HG02973 (cell line): ENCODE results near the gene SLC45A1.

Experiments
- ATAC-seq: cut with Tn5 transposase; IDR thresholded peaks from one replicate; pipeline ENCODE4 v1.9.1; 2021; ENCODE audit warnings: moderate library complexity; ENCODE audit not compliant: unreplicated experiment

The SLC45A1 gene

DNA sequence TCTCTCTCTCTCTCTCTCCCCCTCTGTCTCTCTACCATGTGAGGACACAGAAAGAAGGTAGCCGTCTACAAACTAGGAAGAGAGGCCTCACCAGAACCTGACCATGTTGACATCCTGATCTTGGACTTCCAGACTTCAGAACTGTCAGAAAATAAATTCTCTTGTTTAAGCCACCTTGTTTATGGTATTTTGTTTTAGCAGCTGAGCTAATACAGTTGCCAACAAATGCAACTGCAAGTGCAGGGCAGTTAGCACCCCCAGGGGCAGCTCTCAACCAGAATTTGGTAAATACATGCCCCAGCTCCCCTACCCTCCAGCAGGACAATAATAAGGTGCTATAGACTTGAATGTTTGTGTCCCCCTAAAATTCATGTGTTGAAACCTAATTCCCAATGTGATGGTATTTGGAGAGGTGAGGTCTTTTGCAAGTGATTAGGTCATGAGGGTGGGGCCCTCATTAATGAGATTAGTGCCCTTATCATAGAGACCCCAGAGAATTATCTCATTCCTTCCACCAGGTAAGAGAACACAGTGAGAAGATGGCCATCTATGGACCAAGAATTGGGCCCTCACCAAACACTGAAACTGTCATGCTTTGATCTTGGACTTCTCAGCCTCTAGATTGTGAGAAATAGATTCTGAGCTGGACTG, 6.7 kb upstream of the SLC45A1 start:
- no peak for ATAC-seq

DNA sequence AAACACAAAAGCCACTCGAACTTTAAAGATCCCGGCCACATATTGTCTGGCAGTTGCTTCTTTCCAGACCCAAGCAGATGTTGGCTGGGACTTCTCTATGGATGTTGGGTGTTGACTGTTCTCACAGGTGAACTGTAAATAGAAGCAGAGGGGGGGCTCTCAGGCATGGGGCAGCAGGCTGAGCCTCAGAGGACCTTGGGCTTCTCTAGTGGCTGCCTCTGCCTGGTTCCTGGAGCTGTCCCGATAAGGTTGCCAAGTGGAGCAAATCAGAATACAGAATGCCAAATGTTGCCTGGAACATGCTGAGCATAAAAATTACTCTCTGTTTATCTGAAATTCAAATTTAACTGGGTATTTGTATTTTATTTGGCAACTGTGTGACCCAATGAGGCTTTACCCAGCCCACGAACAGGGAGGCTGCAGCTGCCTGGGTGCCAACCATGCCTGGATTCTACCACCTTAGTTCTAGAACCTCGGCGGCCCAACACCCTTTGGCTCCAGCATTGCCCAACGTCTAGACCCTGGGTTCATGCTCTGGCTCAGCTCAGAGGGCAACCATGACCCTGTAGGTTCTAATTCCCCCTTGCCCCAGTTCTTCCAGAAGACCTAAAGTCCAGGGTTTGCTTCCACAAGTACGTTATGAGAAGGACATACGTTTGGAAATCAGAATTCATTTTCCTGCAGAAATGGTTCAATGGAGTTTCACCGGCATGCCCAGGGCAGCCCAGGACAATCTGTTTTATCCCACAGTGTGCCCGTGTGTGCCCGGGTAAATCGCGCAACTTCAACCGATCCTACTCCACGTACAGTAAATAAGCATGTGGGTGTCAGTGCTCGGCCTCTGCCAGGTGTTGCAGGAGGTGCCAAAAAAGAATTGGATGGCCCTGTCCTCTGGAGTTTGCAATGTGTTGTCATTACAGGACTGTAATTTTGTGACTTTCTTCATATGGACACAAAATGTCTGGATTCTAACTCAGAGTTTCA, 5.4 kb upstream of the SLC45A1 start:
- ATAC-seq, result no peak

DNA sequence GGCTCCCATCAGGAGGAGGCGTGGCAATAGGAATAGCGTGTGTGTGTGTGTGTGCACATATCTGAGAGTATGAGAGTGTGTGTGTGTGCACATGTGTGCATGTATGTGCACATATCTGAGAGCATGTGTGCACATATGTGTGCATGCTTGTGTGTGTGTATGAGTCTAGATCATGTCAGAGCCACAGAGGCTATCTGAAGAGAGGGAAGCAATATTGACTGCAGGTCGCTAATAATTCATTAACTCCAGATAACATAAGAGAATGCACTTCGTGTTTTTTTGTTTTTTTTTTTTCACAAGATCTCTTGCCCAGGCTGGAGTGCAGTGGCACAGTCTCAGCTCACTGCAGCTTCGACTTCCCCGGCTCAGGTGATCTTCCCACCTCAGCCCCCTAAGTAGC, 4.7 kb upstream of the SLC45A1 start:
- ATAC-seq, result no peak

DNA sequence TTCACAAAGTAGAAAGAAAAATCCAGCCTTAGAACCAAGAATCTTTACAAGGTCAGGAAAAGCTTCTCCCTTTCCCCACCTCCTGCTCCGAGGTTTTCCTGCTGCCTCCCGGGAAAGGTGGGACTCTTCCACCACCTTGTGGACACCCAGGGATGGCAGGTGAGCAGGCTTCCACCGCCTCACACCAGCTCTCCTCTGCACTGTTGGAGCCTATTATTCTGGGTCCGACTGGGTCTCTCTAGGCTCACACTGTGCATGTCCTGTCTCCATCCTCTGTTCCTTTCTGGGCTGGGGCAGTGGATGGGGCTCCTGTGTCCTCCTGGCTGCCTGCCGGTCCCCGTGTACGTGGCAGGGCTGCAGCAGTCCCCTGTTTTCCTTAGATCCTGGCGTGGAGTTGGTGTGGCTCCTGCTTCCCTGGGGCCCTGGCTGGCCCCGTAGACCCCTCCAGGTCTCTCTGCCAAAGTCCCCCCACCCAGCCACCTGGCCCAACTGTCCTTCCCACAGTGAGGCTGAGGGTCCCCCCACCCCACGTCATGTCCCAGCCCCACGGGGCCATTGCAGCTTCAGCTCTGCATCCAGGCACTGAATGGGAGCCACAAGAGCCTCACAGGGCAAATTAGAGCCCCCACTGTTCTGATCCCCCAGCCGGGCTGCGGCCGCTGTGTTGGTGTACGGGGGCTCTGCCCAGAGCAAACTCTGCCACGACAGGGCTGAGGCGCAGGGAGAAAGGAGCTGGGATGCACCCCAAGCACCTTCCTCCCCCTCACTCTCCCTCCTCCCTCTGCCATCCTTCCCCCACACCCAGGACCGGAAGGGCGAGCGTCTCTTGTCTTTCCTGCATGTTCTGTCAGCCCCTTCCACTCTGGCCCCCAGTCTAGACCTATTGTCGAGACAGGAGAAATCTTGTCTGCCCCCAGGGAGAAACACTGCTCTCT, 3.3 kb upstream of the SLC45A1 start:
- ATAC-seq, result no peak

DNA sequence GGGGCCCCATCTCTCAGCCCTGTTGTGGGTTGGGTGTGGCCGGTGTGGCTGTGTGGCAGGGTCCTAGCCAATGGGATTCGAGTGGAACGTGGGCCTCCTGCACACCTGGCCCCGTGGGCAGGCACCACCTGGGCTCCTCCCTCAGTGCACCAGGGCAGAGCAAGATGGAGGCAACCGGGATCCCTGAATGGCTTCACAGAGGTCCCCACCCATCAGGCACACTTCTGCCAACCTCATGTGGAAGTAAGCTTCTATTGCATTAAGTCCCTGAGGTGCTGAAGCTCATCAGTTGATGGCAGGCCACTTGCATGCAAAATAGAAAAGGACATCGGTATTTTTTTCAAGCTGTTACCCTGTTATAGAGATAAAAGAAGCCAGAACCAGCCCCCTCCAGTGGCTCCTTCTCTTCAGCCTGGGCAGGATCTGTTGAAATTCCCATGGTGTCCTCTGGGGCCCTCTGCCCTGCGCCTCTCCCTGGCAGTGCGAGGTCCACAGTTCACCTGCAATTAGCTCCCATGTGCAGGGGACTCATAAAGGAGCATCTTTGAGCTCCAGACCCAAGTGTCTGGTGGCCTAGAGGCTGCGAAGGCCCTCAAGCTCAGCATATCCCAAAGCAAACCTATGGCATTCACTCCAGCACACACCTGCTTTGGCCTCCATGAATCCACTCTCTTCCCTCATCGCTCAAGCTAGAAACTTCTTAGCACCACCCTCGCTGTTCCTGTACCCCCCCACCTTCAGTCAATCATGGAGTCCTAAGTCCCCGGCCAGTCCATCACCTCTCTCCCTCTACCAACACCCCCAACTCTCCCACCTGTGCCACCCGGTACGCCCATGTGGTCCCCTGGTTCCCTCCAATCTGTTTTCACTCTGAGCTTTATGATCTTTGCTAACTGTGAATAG, 2.1 kb upstream of the SLC45A1 start:
- no peak for ATAC-seq

DNA sequence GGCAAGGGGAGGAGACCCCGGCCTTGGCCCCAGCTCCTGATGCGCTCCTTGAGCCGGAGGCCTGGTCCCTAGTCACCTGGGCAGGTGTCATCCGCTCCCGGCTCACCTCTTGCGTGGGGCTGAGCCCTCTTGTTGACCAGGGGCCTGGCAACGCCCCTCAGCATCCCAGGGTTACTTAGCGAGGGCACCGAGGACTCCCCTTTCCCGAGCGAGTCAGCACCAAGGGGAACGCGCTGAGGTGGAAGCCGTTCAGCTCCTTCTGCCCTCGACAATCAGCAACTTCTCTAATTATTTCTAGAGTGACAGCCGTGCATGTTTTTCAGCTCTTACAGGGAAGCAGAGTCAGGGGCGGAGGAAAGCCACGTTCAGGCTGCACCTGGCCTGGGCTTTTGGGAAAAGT, 522 bp downstream of the SLC45A1 start:
- ATAC-seq, result no peak

DNA sequence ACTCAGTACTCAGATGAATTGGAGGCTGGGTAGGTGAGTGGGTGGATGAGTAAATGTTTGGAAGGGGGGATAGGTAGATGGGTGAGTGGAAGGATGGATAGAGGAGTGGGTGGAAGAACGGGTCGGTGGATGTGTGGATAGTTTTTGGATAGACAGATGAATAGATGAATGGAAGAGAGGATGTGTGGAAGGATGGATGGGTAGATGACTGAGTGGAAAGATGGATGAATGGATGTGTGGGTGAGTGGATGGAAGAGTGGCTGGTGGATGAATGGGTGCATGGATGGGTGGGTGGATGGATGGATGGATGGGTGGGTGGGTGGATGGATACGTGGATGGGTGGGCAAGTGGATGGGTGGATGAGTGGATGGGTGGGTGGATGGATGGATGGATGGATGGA, 3.7 kb downstream of the SLC45A1 start:
- ATAC-seq, result no peak

DNA sequence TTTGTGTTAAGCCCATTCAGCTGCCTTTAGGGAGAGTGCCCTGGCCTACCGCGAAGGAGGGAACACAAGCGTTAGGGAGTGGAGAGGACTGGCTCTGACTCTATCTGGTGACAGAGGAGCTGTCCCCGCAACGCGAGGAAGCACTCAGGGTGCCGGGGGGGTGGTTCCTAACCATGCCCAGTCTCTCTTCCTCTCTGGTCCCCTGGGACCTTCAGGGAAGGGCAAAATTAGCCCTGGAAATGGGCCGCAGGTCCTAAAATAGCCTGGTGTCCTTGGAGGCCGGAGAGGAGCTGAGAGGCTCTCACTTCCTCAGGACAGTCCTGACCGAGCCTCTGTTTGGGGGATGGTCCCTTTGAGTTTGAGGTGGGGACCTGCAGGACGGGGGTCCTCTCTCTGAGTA, 5.8 kb downstream of the SLC45A1 start:
- no peak for ATAC-seq

DNA sequence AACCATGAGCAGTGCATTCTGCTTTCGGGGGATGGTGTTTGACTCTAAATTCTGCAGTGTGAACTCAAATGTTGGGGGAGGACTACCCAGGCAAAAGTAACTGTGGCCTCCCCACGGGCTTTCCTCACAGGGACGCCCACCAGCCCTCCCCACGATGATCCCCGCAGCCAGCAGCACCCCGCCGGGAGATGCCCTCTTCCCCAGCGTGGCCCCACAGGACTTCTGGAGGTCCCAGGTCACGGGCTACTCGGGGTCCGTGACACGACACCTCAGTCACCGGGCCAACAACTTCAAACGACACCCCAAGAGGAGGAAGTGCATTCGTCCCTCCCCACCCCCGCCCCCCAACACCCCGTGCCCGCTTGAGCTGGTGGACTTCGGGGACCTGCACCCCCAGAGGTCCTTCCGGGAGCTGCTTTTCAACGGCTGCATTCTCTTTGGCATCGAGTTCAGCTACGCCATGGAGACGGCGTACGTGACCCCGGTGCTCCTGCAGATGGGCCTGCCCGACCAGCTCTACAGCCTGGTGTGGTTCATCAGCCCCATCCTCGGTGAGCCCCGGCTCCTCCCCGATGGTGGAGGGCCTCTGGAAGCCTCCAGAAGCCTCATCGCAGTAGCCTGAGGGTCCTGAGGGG, 6.4 kb downstream of the SLC45A1 start:
- ATAC-seq, result no peak

DNA sequence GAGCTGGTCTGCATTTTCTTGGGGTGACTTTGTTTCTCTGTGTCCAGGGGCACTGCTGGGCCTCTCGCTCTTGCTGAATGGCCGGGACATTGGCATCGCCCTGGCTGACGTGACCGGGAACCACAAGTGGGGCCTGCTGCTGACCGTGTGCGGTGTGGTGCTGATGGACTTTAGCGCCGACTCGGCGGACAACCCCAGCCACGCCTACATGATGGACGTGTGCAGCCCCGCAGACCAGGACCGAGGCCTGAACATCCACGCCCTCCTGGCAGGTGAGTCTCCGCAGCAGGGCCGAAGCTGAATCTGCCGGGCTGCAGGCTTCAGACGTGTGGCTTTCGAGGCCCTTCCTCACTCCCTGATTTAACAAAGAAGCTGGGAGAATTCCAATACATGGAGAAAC, 7.9 kb downstream of the SLC45A1 start:
- no peak for ATAC-seq

DNA sequence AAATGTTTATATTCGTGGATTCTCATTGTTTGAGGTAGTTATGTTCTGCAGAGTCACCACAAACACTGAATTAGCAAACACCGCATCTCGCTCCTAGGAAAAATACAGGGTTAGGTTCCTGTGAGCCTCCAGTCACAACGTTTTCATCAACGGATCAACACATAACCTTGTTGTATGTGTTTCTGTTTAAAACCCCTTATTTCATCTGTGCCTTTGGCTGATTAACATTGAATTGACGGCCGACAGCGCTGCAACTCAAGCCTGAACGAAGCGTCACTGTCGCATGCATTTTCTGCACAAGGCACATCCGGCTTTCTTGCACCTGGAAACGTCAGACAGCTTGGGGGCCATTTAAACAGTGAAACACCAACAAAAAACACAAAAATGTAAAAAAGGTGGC, 8.4 kb downstream of the SLC45A1 start:
- no peak for ATAC-seq

DNA sequence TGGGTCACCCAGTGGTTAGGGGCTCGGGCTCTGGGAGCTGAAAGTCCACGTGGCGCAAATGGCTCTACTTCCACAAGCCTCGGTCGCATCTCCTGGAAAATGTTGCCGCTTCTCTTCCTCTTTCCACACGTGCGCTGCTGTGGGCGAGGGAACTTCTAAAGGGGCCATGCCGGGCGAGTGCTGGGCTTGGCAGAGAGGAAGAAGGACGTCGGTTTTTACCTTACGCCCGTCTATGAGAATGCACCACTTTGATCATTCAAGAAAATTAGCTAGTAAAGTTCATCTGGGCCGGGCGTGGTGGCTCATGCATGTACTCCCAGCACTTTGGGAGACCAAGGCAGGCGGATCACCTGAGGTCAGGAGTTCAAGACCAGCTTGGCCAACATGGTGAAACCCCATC, 10.4 kb downstream of the SLC45A1 start:
- ATAC-seq, result no peak

DNA sequence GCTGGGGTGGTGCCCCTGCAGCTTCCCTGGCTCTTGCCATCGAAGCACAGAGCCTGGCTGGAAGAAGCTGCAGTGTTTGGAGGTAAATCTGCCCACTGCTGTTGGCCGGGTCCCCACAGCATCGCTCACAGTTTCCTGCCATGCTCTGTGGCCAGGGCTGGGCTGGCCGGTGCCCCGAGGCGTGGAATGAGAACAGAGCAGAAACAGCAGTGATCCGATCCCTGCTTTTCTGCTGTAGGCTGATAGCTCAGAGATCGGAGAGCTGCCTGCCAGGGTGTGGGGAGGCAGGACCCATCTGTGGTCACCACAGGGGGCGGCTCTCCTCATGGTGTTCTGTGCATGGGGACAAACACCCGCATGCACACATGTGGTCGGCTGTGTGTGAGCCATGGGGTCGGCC, 11.5 kb downstream of the SLC45A1 start:
- ATAC-seq, result no peak

DNA sequence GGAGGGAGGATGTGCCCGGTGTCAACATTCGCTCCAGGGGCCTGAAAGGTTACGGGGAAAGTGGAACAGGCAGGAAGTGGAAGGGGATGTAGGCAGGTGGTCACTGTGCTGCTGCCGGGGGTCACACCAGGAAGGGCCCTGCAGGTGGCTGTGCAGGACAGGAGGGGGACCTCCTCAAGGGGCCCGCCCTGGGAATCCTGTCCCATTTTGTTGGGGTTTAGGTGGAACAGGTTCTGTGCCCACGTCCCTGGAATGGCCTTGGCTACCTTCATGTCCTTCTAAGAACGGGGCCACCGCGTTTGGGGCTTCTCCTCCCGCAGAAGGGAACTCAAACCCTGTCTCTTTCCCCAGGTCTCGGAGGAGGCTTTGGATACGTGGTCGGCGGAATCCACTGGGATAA, 11.9 kb downstream of the SLC45A1 start:
- ATAC-seq, result no peak

DNA sequence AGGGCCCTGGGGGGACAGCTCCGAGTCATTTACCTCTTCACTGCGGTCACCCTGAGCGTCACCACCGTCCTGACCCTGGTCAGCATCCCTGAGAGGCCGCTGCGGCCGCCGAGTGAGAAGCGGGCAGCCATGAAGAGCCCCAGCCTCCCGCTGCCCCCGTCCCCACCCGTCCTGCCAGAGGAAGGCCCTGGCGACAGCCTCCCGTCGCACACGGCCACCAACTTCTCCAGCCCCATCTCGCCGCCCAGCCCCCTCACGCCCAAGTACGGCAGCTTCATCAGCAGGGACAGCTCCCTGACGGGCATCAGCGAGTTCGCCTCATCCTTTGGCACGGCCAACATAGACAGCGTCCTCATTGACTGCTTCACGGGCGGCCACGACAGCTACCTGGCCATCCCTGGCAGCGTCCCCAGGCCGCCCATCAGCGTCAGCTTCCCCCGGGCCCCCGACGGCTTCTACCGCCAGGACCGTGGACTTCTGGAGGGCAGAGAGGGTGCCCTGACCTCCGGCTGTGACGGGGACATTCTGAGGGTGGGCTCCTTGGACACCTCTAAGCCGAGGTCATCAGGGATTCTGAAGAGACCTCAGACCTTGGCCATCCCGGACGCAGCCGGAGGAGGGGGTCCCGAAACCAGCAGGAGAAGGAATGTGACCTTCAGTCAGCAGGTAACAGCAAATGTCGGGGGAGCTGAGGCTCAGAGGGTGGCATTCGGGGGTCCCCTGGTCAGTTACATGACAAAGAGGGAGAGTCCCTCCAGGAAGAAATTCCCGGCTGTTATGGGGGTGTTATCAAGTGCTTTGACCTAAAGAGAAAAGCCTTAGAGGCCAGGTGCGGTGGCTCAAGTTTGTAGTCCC, 12.6 kb downstream of the SLC45A1 start:
- no peak for ATAC-seq

DNA sequence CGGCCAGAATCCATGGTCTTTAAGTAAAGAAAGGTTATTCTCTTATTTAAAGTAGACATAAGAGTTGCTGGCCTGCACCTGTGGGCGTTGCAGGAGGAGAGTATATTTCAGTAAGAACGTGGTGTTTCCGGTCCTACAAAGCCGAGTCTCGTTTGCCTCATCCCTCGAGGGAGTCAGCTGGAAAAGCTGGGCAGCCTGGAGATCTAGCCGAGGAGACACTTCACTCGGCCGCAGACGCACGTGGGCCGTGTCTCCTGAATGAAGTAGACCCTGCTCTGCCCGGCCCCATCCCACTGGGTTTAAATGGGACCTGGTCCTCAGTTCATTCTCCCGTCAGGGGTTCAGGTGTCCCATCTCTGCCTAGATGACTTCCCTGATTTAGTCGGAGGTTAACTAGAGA, 14.9 kb downstream of the SLC45A1 start:
- no peak for ATAC-seq

DNA sequence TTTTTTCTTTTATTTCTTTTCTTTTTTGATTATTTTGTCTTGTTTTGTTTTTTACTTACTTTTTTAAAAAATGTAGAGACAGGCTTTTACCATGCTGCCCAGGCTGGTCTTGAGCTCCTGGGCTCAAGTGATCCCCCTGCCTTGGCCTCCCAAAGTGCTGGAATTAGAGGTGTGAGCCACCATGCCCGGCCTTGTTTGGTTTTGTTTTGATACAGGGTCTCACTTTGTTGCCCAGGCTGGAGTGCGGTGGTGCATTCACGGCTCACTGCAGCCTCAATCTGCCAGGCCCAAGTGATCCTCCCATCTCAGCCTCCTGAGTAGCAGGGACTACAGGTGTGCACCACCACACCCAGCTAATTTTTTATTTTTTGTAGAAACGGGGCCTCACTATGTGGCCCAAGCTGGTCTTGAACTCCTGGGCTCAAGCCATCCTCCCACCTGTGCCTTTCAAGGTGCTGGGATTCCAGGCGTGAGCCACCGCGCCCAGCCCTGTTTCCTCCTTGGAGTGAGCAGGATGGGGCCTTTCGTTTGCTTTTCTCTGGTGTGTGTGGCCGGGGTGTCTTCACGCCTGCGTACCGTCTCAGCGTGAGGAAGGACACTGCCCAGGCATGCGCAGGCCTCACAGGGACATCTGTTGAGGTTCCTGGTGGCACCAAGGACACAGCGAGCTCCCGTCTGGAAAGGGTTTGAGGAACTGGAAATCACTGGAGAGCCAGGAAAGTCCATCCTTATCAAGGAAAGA, 15.5 kb downstream of the SLC45A1 start:
- ATAC-seq, result no peak
